Panc1 (cell line): ENCODE data around the gene ACKR2. TPM values are rescaled to one million over a fixed set of nuclear protein-coding genes. Genes with fewer than 3 reads are reported as not detected.

Source experiments
- ATAC-seq: fragments of 200-7000 bp; cut with Tn5 transposase; 2 replicates; pipeline ENCODE4 v1.9.1; 2020; ENCODE audit warnings: mild to moderate bottlenecking, moderate library complexity
- BruUV-seq: library from RNA; stranded (reverse); fragments of 400-500 nt; replicated peaks from 2 replicates; lab custom pipeline; 2021; lab: Mats Ljungman, UMichigan
- CTCF ChIA-PET: fragments of 300-600 bp; sonication (Branson Sonifier 250); formaldehyde crosslinking; loops from one replicate; lab custom pipeline; 2022; ENCODE audit warnings: antibody characterized with exemption; lab: Charles Lee
- POLR2A ChIA-PET: fragments of 300-600 bp; sonication (Branson Sonifier 250); formaldehyde crosslinking; loops from one replicate; lab custom pipeline; 2022; ENCODE audit warnings: antibody characterized with exemption; lab: Charles Lee
- DNase-seq: peaks from one replicate; pipeline ENCODE4 v3.0.0-alpha.2; 2010; ENCODE audit warnings: low read depth, low spot score
- H3K27ac ChIP-seq: 2 replicates; pipeline ENCODE4 v1.5.1; 2011; ENCODE audit warnings: mild to moderate bottlenecking, low read length, inconsistent platforms
- H3K27me3 ChIP-seq: fragments of 200-500 bp; sonication (Bioruptor generic); 2 replicates; pipeline ENCODE4 v1.6.0; 2014; ENCODE audit warnings: low read length, inconsistent platforms; ENCODE audit not compliant: control insufficient read depth, insufficient read depth
- H3K36me3 ChIP-seq: fragments of 200-500 bp; sonication (Bioruptor generic); 2 replicates; pipeline ENCODE4 v1.5.1; 2014; ENCODE audit warnings: inconsistent platforms, mild to moderate bottlenecking, low read length, moderate library complexity; ENCODE audit not compliant: control insufficient read depth, insufficient read depth
- H3K4me1 ChIP-seq: 2 replicates; pipeline ENCODE4 v1.5.1; 2011; ENCODE audit warnings: inconsistent platforms, mild to moderate bottlenecking, low read length, moderate library complexity; ENCODE audit not compliant: control insufficient read depth, insufficient read depth
- H3K4me3 ChIP-seq, 2 experiments: 2 replicates each; pipeline ENCODE4 v1.5.1; 2011 to 2012; ENCODE audit warnings: low read depth in 2 of 2, low read length in 2 of 2, mild to moderate bottlenecking in 2 of 2, inconsistent platforms in 1 of 2, moderate library complexity in 1 of 2
- H3K9me3 ChIP-seq: fragments of 200-500 bp; sonication (Bioruptor generic); 2 replicates; pipeline ENCODE4 v1.5.1; 2014; ENCODE audit warnings: low read depth, mild to moderate bottlenecking, inconsistent platforms, low read length, moderate library complexity; ENCODE audit not compliant: control insufficient read depth, insufficient read depth
- CTCF ChIP-seq: fragments of 450-650 bp; IDR thresholded peaks from 2 replicates; pipeline ENCODE4 v1.5.1; 2017; ENCODE audit warnings: mild to moderate bottlenecking
- REST ChIP-seq, 2 experiments: IDR thresholded peaks; 2 replicates each; pipeline ENCODE4 v1.6.1; 2011 to 2012; ENCODE audit warnings: low read depth in 2 of 2, control low read depth in 1 of 2, low read length in 1 of 2, mild to moderate bottlenecking in 1 of 2, moderate library complexity in 1 of 2; ENCODE audit not compliant: insufficient read depth in 1 of 2
- SIN3A ChIP-seq: IDR thresholded peaks from 2 replicates; pipeline ENCODE4 v1.6.1; 2012; ENCODE audit warnings: low read depth, mild to moderate bottlenecking, low read length, moderate library complexity, borderline replicate concordance; ENCODE audit not compliant: insufficient read depth
- TCF7L2 ChIP-seq: IDR thresholded peaks from 2 replicates; pipeline ENCODE4 v1.6.1; 2011; ENCODE audit warnings: mild to moderate bottlenecking, low read depth, low read length, inconsistent platforms
- in situ Hi-C: cut with HindIII; loops from 2 replicates; pipeline ENCODE4 v1.10.0; 2016; ENCODE audit warnings: low sequenced_read_pairs, low pct_unique_long_range_greater_than_20kb
- intact Hi-C: fragments of 100-400 bp; cut with micrococcal nuclease; formaldehyde crosslinking; loops from one replicate; pipeline ENCODE4 v1.10.0; 2022; ENCODE audit not compliant: unreplicated experiment
- total RNA-seq: library from RNA; stranded (reverse); gene quantifications from one replicate; pipeline ENCODE4 v1.2.1, GENCODE V29; 2021; ENCODE audit not compliant: unreplicated experiment

The ACKR2 gene
- total RNA-seq, 1 experiment from 2014 or later = not detected

GRCh38 chr3:42831321-42831713, 22.1 kb downstream of the ACKR2 start:
- Histone ChIP-seq H3K4me1 (no peaks in the 10 kb centered on the region), H3K4me3 (no peak overlapping the region), H3K9me3 (no peaks in the 10 kb centered on the region), H3K27me3 (no peaks in the 10 kb centered on the region; the same call in 1 of the 2 replicates), H3K36me3 (no peaks in the 10 kb centered on the region), H3K27ac (no peak overlapping the region)
- peak; percentile 76 for TF ChIP-seq CTCF
- TF ChIP-seq TCF7L2 = no peak
- in situ Hi-C loops (no loop called here), intact Hi-C loops (no loop called here)
- ATAC-seq (peak; percentile 60; the same call in 1 of the 2 replicates), DNase-seq (no peak)
- CTCF ChIA-PET = interaction anchor here (1.2 kb wide), 1 partner anchor 50 kb away, joined by 4 read pairs; no protein-coding TSS in a partner anchor
- BruUV-seq = no TSS peak
- POLR2A ChIA-PET = no interaction called here

GRCh38 chr3:42836150-42837123, 27.2 kb downstream of the ACKR2 start:
- no peak for ATAC-seq
- Histone ChIP-seq H3K9me3 (no peaks in the 10 kb centered on the region), H3K4me3 (no peak overlapping the region), H3K4me1 (no peaks in the 10 kb centered on the region), H3K36me3 (no peaks in the 10 kb centered on the region), H3K27ac (no peak overlapping the region), H3K27me3 (no peaks in the 10 kb centered on the region)
- POLR2A ChIA-PET = interaction anchor here (0.9 kb wide), 1 partner anchor 46 kb away, joined by 7 read pairs; no protein-coding TSS in a partner anchor
- no peak for TF ChIP-seq CTCF
- TF ChIP-seq REST (IDR thresholded peaks at IDR 0.05; ENCODE audit: insufficient read depth in 1 of 2, low read depth in 2 of 2, low read length in 1 of 2) = no peak
- no peak for TF ChIP-seq SIN3A
- TF ChIP-seq TCF7L2 = no peak
- intact Hi-C loops = no loop called here
- DNase-seq = no peak
- CTCF ChIA-PET = no interaction called here
- in situ Hi-C loops = no loop called here
- no TSS peak for BruUV-seq
